ENCODE measurements around the gene MAMDC4.

DNA sequence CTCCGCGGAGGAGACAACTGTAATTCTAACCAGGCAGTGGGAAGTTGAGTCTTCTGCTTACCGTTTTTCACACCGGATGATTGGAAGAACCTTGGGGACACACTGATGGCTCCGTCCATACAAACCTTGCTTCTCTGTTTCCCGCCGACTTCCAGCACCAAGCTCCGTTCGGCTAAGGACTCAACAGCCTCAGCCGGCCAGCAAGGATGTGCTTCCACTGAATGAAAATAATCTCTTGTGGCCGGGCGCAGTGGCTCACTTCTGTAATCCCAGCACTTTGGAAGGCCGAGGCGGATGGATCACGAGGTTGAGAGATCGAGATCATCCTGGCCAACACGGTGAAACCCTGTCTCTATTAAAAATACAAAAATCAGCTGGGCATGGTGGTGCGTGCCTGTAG lies 15.8 kb downstream of the MAMDC4 start:
- TF ChIP-seq, protein P1, sequence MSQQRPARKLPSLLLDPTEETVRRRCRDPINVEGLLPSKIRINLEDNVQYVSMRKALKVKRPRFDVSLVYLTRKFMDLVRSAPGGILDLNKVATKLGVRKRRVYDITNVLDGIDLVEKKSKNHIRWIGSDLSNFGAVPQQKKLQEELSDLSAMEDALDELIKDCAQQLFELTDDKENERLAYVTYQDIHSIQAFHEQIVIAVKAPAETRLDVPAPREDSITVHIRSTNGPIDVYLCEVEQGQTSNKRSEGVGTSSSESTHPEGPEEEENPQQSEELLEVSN (IDR thresholded peaks at IDR 0.05), result no peak
- TF ChIP-seq CBX5 (IDR thresholded peaks at IDR 0.05; ENCODE audit: low read depth, low read length) (no peak), CTCF (IDR thresholded peaks at IDR 0.05; ENCODE audit: control extremely low read depth in 1 of 3, insufficient read depth in 1 of 3, low read depth in 1 of 3, low read length in 3 of 3) (no peak), POLR2AphosphoS5 (IDR thresholded peaks at IDR 0.05; ENCODE audit: low read depth, low read length) (no peak), RFX5 (IDR thresholded peaks at IDR 0.05; ENCODE audit: borderline replicate concordance, low read depth, low read length) (no peak), EZH2 (IDR thresholded peaks at IDR 0.05; ENCODE audit: low read depth, low read length, severe bottlenecking) (no peak), CEBPB (IDR thresholded peaks at IDR 0.05; ENCODE audit: low read depth, low read length) (no peak), ASH2L (IDR thresholded peaks at IDR 0.05; ENCODE audit: low read length) (no peak), SRF (IDR thresholded peaks at IDR 0.05; ENCODE audit: low read depth, low read length) (no peak)

Data from H1 (cell line).